Measurements from ENCODE around the gene THSD4. TPM values are rescaled to one million over a fixed set of nuclear protein-coding genes. Genes with fewer than 3 reads are reported as not detected.

Gene THSD4
- total RNA-seq, 2 experiments from 2014 or later = not detected

- H3K4me3 ChIP-seq (ENCODE audit: low read depth, low read length, poor library complexity, severe bottlenecking) = no peak overlapping the region
- H3K4me1 ChIP-seq (ENCODE audit: insufficient read depth, low read length, poor library complexity, severe bottlenecking) = no peaks in the 10 kb centered on the region
- CTCF ChIA-PET (ENCODE audit: unreplicated experiment) = no interaction called here
- H2AFZ ChIP-seq (ENCODE audit: low read length) = no peak overlapping the region
- no peak for DNase-seq (ENCODE audit: low spot score)
- POLR2A ChIA-PET = interaction anchor here (0.5 kb wide), 1 partner anchor 324 kb away, joined by 5 read pairs; no protein-coding TSS in a partner anchor
- no peaks in the 10 kb centered on the region for H3K36me3 ChIP-seq (ENCODE audit: insufficient read depth, low read length)
- no peak overlapping the region for H3K27ac ChIP-seq (ENCODE audit: low read depth, low read length, poor library complexity, severe bottlenecking)
- no peaks in the 10 kb centered on the region for H3K9me3 ChIP-seq (ENCODE audit: low read length)
- H3K4me2 ChIP-seq (ENCODE audit: low read length) = no peak overlapping the region
- no peaks in the 10 kb centered on the region for H4K20me1 ChIP-seq (ENCODE audit: insufficient read depth, low read length)
- no peaks in the 10 kb centered on the region for H3K79me2 ChIP-seq (ENCODE audit: insufficient read depth, low read depth, low read length)
- no TSS peak for BruUV-seq (replicated peaks)
- no peak for TF ChIP-seq CTCF (conservative IDR thresholded peaks at IDR 0.05; ENCODE audit: low read length)
- TF ChIP-seq EZH2phosphoT487 (IDR thresholded peaks at IDR 0.05; ENCODE audit: borderline replicate concordance, low read depth, low read length) = no peak
- intact Hi-C loops (cut with micrococcal nuclease; ENCODE audit: unreplicated experiment) = no loop called here
- H3K9me2 ChIP-seq (ENCODE audit: insufficient read depth, low read length) = no peaks in the 10 kb centered on the region
These were observed 117.1 kb downstream of the THSD4 start for GRCh38 chr15:71232411-71232810.

GRCh38 chr15:71237456-71238188 is 122.4 kb downstream of the THSD4 start:
- no TSS peak for BruUV-seq (replicated peaks)
- TF ChIP-seq CTCF (conservative IDR thresholded peaks at IDR 0.05; ENCODE audit: low read length) (no peak), EZH2phosphoT487 (IDR thresholded peaks at IDR 0.05; ENCODE audit: borderline replicate concordance, low read depth, low read length) (no peak)
- H3K36me3 ChIP-seq (ENCODE audit: insufficient read depth, low read length) = no peaks in the 10 kb centered on the region
- intact Hi-C loops (cut with micrococcal nuclease; ENCODE audit: unreplicated experiment) = no loop called here
- H3K4me1 ChIP-seq (ENCODE audit: insufficient read depth, low read length, poor library complexity, severe bottlenecking) = no peaks in the 10 kb centered on the region
- no peak for DNase-seq (ENCODE audit: low spot score)
- no peak overlapping the region for H2AFZ ChIP-seq (ENCODE audit: low read length)
- no peaks in the 10 kb centered on the region for H3K79me2 ChIP-seq (ENCODE audit: insufficient read depth, low read depth, low read length)
- H3K9me3 ChIP-seq (ENCODE audit: low read length) = no peaks in the 10 kb centered on the region
- ChIA-PET POLR2A (no interaction called here), CTCF (ENCODE audit: unreplicated experiment) (no interaction called here)
- H3K27ac ChIP-seq (ENCODE audit: low read depth, low read length, poor library complexity, severe bottlenecking) = no peak overlapping the region
- no peak overlapping the region for H3K4me2 ChIP-seq (ENCODE audit: low read length)
- no peak overlapping the region for H3K4me3 ChIP-seq (ENCODE audit: low read depth, low read length, poor library complexity, severe bottlenecking)
- no peaks in the 10 kb centered on the region for H3K9me2 ChIP-seq (ENCODE audit: insufficient read depth, low read length)
- no peaks in the 10 kb centered on the region for H4K20me1 ChIP-seq (ENCODE audit: insufficient read depth, low read length)

GRCh38 chr15:71238926-71239325 is 123.7 kb downstream of the THSD4 start:
- Histone ChIP-seq H2AFZ (ENCODE audit: low read length) (no peak overlapping the region), H3K9me3 (ENCODE audit: low read length) (no peaks in the 10 kb centered on the region), H3K4me3 (ENCODE audit: low read depth, low read length, poor library complexity, severe bottlenecking) (no peak overlapping the region), H3K4me2 (ENCODE audit: low read length) (no peak overlapping the region), H4K20me1 (ENCODE audit: insufficient read depth, low read length) (no peaks in the 10 kb centered on the region), H3K79me2 (ENCODE audit: insufficient read depth, low read depth, low read length) (no peaks in the 10 kb centered on the region), H3K9me2 (ENCODE audit: insufficient read depth, low read length) (no peaks in the 10 kb centered on the region), H3K4me1 (ENCODE audit: insufficient read depth, low read length, poor library complexity, severe bottlenecking) (no peaks in the 10 kb centered on the region), H3K36me3 (ENCODE audit: insufficient read depth, low read length) (no peaks in the 10 kb centered on the region), H3K27ac (ENCODE audit: low read depth, low read length, poor library complexity, severe bottlenecking) (no peak overlapping the region)
- intact Hi-C loops (cut with micrococcal nuclease; ENCODE audit: unreplicated experiment) = no loop called here
- TF ChIP-seq EZH2phosphoT487 (IDR thresholded peaks at IDR 0.05; ENCODE audit: borderline replicate concordance, low read depth, low read length) (no peak), CTCF (conservative IDR thresholded peaks at IDR 0.05; ENCODE audit: low read length) (no peak)
- no TSS peak for BruUV-seq (replicated peaks)
- CTCF ChIA-PET (ENCODE audit: unreplicated experiment) = no interaction called here
- DNase-seq (ENCODE audit: low spot score) = no peak
- POLR2A ChIA-PET = no interaction called here
